GM19452 (cell line): ENCODE results near the gene ZFAND5.

Experiments
- ATAC-seq: cut with Tn5 transposase; IDR thresholded peaks from one replicate; pipeline ENCODE4 v1.9.1; 2021; ENCODE audit not compliant: unreplicated experiment

Gene ZFAND5

GRCh38 chr9:72363236-72363635, 1.8 kb downstream of the ZFAND5 start:
- no peak for ATAC-seq

DNA sequence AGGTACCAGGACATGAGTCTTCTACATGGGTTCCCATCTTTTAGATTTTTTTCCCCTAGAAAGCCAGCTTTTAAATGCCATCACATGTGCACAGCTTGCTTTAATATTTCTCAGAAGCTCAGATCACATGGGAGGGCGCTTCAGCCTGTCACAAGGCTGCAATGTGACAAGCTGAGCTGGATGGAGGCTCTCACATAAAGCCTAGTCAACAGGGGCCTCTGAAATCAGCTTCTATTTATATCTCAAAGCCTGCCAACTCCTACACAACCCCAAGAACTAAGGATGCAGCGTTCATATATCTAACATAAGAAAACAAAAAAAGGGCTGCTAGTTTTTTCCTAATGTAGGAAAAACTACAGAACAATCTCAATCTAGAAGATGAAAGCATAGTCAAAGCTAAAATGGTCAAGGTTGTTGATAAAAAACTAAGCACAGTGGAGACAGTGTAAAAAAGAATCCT, 2.3 kb downstream of the ZFAND5 start:
- ATAC-seq = peak; percentile 25

DNA sequence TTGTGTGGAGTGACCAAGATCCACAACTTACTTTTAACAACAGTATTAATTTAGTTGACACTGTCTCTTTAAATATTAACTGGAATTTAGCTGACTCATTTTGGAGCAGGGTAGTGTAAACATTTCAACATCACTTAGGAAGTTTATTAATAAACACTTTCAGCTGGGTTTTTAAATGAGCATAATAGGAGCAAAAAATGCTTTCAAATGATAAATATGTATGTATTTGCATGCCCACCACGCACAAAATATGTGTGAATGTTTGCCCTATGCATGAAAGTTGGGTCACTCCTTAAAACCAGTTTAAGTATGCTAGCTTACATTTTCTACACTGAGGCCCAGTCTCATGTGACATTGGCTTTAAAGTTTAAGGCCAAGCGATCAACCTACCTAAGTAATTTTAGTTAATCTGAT, 2.9 kb downstream of the ZFAND5 start:
- no peak for ATAC-seq

DNA sequence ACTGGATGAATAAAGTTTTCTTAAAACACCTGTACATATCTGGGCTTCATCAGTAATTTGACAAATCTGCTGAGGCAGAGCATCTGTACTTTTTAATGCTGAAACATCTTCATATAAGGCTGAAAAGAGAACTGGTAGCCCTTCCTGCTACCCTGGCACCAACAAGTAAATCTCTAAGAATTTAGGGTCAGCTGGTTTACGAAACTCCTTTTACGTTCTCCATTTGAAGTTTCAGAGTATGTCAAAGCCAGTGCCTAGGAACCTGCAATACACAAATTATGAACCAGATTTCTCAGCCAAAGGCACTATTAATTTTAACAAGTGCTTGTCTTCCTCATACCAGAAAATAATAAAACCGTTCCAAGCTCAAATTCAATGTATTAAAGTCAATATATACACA, 3.8 kb downstream of the ZFAND5 start:
- no peak for ATAC-seq

DNA sequence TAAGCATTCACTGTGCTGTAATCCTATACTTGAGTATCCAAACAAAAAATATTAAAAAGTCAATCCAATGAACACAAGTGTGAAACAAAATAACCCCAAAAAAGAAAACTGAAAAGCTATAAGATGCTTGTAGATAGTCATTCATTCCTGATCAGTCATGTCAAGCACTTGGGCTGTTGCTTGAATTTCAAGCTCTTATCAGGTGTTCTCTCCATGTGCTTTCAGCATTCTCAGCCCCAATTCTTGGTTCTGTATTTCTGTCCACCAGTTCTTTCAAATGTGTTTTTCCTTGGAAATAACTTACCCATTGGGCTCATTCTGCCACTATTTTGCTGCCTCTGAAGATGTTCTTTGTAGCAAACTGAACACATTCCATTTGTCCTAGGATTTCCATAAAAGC, 4.7 kb downstream of the ZFAND5 start:
- ATAC-seq = no peak

DNA sequence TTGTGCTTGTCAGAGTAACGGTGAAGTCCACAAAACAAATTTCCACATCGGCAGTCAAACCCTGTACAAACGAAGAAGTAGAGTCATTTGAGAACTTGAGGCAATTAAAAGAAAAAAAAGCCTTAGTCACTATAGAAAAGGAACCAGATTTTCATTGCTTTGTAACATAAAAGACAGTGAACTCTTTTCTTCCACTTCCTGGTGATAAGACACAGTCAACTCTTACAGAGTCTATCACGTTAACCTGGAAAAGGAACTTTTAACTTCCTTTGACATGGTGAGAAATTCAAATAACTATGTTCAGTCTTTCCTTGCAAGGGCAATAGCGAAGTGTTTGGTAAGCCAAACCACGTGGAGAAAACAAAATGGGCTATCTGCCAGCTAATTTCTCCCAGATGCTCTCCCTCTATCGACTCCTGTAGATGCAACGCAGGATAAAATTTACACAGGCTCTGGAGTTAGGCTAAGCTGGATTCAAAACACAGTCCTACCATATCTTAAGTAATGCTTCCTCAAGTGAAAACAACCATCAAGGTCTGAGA, 8.9 kb downstream of the ZFAND5 start:
- ATAC-seq = no peak

DNA sequence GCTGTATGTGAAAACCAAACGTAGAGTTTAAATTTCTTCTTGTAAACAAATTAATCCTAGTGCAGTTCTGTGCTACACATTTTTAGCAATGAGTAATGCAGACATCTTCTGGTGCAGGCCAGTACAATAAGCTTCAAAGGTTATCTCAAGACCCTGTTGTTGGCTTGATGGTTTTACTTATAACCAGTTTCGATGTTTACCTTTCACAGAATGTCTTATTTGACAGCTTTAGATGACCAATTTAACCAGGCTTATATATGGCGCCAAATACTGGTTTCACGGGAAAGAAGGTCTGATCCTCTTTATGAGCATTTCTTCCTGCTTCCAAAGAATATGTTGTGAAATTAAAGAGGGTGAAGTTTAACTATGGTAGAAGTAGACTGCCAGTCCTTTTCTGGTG, 9.9 kb downstream of the ZFAND5 start:
- ATAC-seq = no peak

DNA sequence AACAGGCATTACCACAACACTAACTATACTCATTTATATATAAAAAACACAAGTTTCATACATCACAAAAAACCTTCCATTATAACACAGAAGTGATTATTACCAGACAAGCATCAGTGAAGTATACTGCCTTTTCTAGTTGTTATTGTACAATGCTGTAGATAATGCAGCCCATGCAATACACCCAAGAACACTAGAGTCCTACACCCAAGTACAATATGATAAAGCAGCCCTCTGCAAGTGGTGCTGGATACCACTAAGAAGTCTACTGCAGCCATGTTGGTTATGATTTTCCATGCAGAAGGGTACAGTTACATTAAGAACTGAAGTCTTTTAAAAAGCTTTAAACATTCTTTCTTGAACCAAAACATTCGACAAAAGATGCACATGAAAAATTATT, 10.3 kb downstream of the ZFAND5 start:
- ATAC-seq = no peak

GRCh38 chr9:72353455-72354116, 11.4 kb downstream of the ZFAND5 start:
- ATAC-seq = no peak

DNA sequence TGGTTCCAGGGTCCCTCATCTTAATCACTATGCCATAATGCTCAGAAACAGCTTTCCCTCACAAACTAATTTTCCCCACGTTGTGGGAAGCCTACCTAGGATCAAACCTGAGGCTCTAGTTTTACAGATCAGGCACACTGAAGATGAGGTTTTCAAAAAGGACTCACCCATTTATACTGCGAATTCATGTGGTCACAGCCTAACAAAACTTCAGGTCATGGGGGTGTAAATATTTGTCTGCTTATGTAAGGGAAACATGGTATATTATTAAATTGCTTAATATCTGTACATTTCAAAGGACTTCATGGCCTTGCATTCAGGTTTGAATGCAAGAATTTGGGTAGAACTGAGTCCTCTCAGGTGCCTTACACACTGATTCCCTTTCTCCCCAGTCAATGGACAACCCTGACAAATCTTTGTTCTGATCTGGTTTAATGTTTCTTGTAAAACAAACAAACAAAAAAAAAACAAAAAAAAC, 12.1 kb downstream of the ZFAND5 start:
- ATAC-seq = no peak

GRCh38 chr9:72351538-72352453, 13.2 kb downstream of the ZFAND5 start:
- ATAC-seq = no peak

- ATAC-seq = no peak
Measured at GRCh38 chr9:72349911-72350310, 15.1 kb downstream of the ZFAND5 start.

GRCh38 chr9:72349240-72349639, 15.8 kb downstream of the ZFAND5 start:
- ATAC-seq = no peak

DNA sequence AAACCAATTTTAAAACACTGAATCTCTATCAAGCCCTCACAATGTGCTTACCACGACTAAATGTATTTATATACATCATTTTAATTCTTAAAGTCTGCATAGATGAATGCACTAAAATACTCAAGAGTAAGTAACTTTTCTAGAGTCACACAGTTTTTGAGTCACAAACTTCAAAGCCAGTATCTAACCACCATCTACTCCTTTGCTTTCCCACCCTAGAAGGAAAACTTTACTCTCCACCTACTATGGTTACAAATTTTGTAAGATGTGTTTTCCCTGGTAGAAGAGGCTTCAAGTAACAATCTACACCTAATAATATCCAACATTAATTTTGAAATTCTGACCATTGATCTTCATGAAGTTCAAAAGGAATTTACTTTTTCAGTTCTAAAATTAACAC, 18.7 kb downstream of the ZFAND5 start:
- no peak for ATAC-seq

GRCh38 chr9:72338631-72339030, 26.4 kb downstream of the ZFAND5 start:
- ATAC-seq = no peak

DNA sequence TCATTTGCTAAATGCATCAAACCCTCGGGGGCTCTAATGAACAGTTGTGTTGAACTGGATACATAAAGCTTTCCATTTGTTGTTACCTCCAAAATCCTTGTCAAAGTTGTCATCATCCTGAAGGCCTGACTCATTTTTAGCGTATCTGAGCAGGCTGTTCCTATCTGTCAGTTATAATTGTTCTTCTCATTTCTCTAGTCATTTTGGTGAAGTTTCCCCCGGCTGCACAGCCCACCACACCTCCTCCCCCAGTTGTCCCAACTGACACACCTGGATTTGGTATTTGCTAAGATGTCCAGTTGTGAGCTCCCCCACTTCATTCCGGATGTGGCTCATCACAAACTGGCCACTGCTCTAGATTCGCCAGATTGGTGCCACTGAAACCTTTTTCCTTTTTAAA, 27.7 kb downstream of the ZFAND5 start:
- no peak for ATAC-seq

DNA sequence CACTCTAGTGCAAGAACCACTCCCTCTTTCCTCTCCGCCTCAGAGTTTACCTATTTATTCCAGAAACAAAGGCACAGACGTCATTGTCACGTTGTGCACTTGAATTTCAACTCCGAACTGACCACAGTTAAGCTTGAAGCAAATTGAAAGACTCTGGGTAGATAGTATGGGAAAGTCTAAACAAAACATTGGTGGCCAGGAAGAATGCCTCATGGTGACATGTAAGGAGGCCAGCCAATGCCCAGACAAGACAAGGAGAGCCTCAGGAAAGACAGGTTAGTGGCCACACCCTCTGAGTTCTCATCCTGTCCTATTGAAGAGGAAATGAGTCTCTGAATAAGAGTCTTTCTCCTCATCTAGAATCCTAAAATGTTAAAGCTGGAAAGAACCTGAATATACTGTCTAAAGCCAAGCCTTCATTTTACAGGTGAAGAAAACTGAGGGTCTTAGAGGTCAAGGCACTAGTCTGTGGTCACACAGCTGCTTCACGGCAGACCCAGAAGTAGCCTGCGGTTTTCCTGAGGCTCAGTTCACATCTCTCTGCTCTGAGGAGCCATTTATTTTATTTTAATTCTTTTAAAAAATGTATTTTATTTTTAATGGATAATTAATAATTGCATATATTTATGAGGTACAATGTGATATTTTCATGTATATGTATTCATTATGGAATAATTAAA, 30.2 kb downstream of the ZFAND5 start:
- ATAC-seq = no peak

- ATAC-seq = no peak
Measured at GRCh38 chr9:72333709-72334108, 31.3 kb downstream of the ZFAND5 start.

GRCh38 chr9:72333197-72333596, 31.8 kb downstream of the ZFAND5 start:
- ATAC-seq = no peak

DNA sequence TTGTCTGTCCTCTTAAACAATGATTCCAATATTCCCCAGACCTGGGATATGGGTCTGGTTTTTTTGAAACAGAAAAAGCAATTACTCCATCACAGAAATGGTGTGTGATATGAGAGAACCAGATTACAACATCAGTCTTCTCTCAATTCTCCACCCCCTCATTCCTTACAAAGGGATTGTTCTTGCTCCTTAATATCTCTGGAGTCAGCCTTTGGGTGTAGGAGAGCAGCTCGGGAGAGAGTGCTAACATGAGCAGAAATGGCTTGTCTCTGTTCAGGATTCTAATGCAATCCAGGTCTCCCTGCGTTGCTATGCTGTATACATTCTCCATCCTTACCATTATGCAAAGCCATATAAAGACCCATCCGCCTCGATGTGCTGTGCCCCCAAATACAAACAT, 32.7 kb downstream of the ZFAND5 start:
- ATAC-seq = no peak

DNA sequence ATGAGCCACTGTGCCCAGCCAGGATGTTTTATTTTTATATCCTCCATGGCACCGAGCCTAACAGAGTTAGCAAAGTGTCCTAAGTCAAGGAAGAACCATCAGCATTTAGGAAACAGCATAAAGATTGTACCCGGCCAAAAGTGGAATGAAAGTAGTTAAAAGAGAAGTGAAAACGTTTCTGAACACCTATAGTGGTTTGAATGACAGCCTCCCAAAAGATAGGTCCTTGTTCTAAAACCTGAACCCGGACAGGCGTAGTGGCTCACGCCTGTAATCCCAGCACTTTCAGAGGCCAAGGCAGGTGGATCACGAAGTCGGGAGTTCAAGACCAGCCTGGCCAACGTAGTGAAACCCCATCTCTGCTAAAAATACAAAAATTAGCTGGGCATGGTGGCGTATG, 37.4 kb downstream of the ZFAND5 start:
- ATAC-seq = no peak
